GM18520 (cell line): ENCODE results near the gene C1D.
"Not testable (repeated sequence)": the region's sequence is repeated elsewhere in the genome, so short reads cannot be mapped to it uniquely, and the experiment has no call there.

Experiments used
- ATAC-seq: cut with Tn5 transposase; IDR thresholded peaks from one replicate; pipeline ENCODE4 v1.9.1; 2021; ENCODE audit not compliant: unreplicated experiment

The C1D gene

GRCh38 chr2:68009526-68009925 lies 53.3 kb downstream of the C1D start:
- no peak for ATAC-seq

GRCh38 chr2:68000170-68000825 lies 62.5 kb downstream of the C1D start:
- ATAC-seq, result no peak

DNA sequence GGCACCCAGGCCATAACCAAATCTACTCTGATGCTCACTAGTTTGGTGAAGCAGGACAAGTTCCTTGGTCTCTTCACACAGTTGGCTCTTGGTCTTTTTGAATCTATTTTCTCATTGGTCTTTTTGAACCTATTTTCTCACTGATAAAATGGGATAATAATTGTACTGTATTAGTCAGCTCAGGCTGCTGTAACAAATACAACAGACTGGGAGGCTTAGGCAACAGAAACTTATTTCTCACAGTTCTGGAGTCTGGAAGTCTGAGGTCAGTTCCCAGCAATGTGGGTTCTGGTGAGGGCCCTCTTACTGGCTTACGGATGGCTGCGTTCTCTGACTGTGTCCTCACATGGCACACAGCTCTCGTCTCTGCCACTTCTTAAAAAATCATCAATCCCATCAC lies 63.5 kb downstream of the C1D start:
- ATAC-seq, result no peak

DNA sequence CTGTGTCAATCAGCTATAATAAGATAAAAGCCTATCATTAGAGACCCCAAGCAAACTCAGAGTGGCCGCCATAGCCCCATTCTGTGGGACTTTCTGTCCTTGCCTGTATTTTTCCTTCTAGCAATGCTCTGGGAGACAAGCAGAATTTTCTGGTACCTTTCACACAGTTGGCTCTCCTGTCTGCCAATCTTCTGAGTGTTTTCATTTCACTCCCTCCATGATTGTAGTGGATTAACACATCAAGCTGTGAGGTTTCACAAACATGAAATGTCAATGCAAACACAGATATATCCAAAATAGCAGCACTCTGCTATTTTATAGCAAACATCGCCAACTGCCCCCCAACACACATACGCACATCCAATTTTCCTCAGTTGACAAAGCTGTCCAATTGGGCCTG lies 64.9 kb downstream of the C1D start:
- no peak for ATAC-seq

DNA sequence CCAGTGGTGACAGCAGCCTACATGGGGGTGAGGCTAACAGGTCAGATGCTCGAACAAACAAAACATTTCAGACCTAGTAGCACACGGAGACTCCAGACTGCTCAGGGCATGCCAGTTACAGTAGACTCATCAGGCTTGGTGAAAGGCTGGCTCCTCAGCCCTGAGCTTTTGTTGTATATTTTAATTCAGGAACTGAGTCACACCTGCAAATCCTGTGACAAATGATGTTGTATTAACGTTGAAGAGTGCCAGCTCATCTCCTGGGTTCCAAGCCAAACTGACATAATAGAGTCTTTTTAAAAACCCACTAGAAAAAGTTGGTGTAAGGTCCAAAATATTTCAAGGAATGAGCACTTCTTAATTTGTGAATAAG lies 65.3 kb downstream of the C1D start:
- ATAC-seq, result no peak

- ATAC-seq, result no peak
Observed at GRCh38 chr2:67996772-67997527, 65.9 kb downstream of the C1D start.

- ATAC-seq, result no peak
Observed at GRCh38 chr2:67994716-67995115, 68.1 kb downstream of the C1D start.

DNA sequence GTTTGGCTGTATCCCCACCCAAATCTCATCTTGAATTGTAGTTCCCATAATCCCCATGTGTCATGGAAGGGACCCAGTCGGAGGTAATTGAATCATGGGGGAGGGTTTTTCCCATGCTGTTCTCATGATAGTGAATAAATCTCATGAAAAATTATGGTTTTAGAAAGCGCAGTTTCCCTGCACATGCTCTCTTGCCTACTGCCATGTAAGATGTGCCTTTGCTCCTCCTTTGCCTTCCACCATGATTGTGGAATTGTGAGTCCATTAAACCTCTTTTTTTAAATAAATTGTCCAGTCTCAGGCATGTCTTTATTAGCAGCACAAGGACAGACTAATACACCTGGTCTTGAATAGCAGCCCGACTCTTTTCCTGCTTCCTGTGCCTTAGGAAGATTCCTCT lies 68.7 kb downstream of the C1D start:
- not testable (repeated sequence) for ATAC-seq

- ATAC-seq, result no peak
Observed at GRCh38 chr2:67993329-67993728, 69.5 kb downstream of the C1D start.

GRCh38 chr2:67991456-67991855 lies 71.3 kb downstream of the C1D start:
- ATAC-seq, result no peak
